Endodermal cell (in vitro differentiated cells): ENCODE measurements around the gene LDLRAD4. TPM values are rescaled to one million over a fixed set of nuclear protein-coding genes. Genes with fewer than 3 reads are reported as not detected.

ENCODE experiments used
- DNase-seq: peaks from one replicate; pipeline ENCODE4 v3.0.0-alpha.2; 2017
- H3K27ac ChIP-seq: 2 replicates; pipeline ENCODE4 v1.5.1; 2013; ENCODE audit warnings: mild to moderate bottlenecking, low read depth, low read length, moderate library complexity
- H3K27me3 ChIP-seq: 2 replicates; pipeline ENCODE4 v1.6.1; 2013; ENCODE audit warnings: mild to moderate bottlenecking, low read length, moderate library complexity; ENCODE audit not compliant: insufficient read depth, control insufficient read depth, poor library complexity, severe bottlenecking
- H3K36me3 ChIP-seq: 2 replicates; pipeline ENCODE4 v1.7.0; 2013; ENCODE audit warnings: mild to moderate bottlenecking, low read length, moderate library complexity; ENCODE audit not compliant: control insufficient read depth, insufficient read depth
- H3K4me1 ChIP-seq: one replicate; pipeline ENCODE4 v1.7.0; 2013; ENCODE audit warnings: low read length; ENCODE audit not compliant: control insufficient read depth, insufficient read depth
- H3K4me3 ChIP-seq: 2 replicates; pipeline ENCODE4 v1.5.1; 2013; ENCODE audit warnings: mild to moderate bottlenecking, low read length, moderate library complexity
- H3K9ac ChIP-seq: 2 replicates; pipeline ENCODE4 v1.6.1; 2013; ENCODE audit warnings: mild to moderate bottlenecking, low read length, moderate library complexity; ENCODE audit not compliant: poor library complexity, severe bottlenecking; ENCODE audit errors: extremely low read depth
- H3K9me3 ChIP-seq: 2 replicates; pipeline ENCODE4 v1.6.1; 2013; ENCODE audit warnings: mild to moderate bottlenecking, low read length, moderate library complexity; ENCODE audit not compliant: control insufficient read depth
- H3K27ac Mint-ChIP-seq: 2 replicates; pipeline ENCODE4 v1.8.0; 2020; ENCODE audit warnings: mixed read lengths
- H3K27me3 Mint-ChIP-seq: 2 replicates; pipeline ENCODE4 v1.8.0; 2021; ENCODE audit warnings: mild to moderate bottlenecking, mixed read lengths; ENCODE audit not compliant: insufficient read depth
- H3K36me3 Mint-ChIP-seq: 2 replicates; pipeline ENCODE4 v1.8.0; 2020; ENCODE audit warnings: low read depth, mixed read lengths
- H3K4me1 Mint-ChIP-seq: 2 replicates; pipeline ENCODE4 v1.8.0; 2020; ENCODE audit warnings: mixed read lengths
- H3K4me3 Mint-ChIP-seq: 2 replicates; pipeline ENCODE4 v1.8.0; 2020; ENCODE audit warnings: mild to moderate bottlenecking, moderate library complexity, mixed read lengths
- H3K9me3 Mint-ChIP-seq: 2 replicates; pipeline ENCODE4 v1.8.0; 2020; ENCODE audit warnings: mild to moderate bottlenecking, mixed read lengths
- WGBS, 2 experiments: methylation state at CpG; one replicate each; pipeline versions ENCODE4 v1.1.5 to v1.1.7; 2013; ENCODE audit warnings: missing lambda C conversion rate in 2 of 2, mixed read lengths in 1 of 2; ENCODE audit not compliant: insufficient coverage in 1 of 2, insufficient read length in 1 of 2; 5-methylcytosine and 5-hydroxymethylcytosine counted together
- total RNA-seq, 2 donors: library from RNA; stranded (reverse); fragmentation: NEBNext Ultra II Directional in 1 of 2; extraction: Animal tissue kit (Norgen Biotek cat#: 25700) in 1 of 2; gene quantifications; 2 replicates in 1 of 2; 3 replicates in 1 of 2; pipeline ENCODE4 v1.2.1, GENCODE V29; 2021
- TF ChIP-seq, protein P1 (sequence below): fragments of 200-600 bp; sonication (generic); conservative IDR thresholded peaks from 2 replicates; pipeline ENCODE4 v1.5.0; 2021; ENCODE audit warnings: antibody characterized with exemption, mild to moderate bottlenecking

LDLRAD4 gene
- total RNA-seq, 2 donors from 2014 or later: 14.9 to 15.1 TPM

GRCh38 chr18:13264091-13265007 lies 45.8 kb downstream of the LDLRAD4 start:
- TF ChIP-seq, protein P1, sequence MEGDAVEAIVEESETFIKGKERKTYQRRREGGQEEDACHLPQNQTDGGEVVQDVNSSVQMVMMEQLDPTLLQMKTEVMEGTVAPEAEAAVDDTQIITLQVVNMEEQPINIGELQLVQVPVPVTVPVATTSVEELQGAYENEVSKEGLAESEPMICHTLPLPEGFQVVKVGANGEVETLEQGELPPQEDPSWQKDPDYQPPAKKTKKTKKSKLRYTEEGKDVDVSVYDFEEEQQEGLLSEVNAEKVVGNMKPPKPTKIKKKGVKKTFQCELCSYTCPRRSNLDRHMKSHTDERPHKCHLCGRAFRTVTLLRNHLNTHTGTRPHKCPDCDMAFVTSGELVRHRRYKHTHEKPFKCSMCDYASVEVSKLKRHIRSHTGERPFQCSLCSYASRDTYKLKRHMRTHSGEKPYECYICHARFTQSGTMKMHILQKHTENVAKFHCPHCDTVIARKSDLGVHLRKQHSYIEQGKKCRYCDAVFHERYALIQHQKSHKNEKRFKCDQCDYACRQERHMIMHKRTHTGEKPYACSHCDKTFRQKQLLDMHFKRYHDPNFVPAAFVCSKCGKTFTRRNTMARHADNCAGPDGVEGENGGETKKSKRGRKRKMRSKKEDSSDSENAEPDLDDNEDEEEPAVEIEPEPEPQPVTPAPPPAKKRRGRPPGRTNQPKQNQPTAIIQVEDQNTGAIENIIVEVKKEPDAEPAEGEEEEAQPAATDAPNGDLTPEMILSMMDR: no peak
- Histone ChIP-seq H3K9ac (no peak overlapping the region), H3K9me3 (no peaks in the 10 kb centered on the region), H3K27me3 (no peaks in the 10 kb centered on the region), H3K36me3 (no peaks in the 10 kb centered on the region), H3K4me3 (no peak overlapping the region), H3K4me1 (no peaks in the 10 kb centered on the region), H3K27ac (no peak overlapping the region)
- H3K4me3 Mint-ChIP-seq: no peak overlapping the region
- H3K27ac Mint-ChIP-seq: no peak overlapping the region
- 94 to 95% methylated on average over 12 to 19 of the region's 19 CpGs for WGBS, 2 experiments
- peaks cover 21% of the 10 kb centered on the region for H3K4me1 Mint-ChIP-seq
- H3K27me3 Mint-ChIP-seq: no peaks in the 10 kb centered on the region
- no peak for DNase-seq
- no peaks in the 10 kb centered on the region for H3K9me3 Mint-ChIP-seq
- H3K36me3 Mint-ChIP-seq: no peaks in the 10 kb centered on the region

- no peak overlapping the region for H3K9ac ChIP-seq
- H3K27ac Mint-ChIP-seq: no peak overlapping the region
- no peaks in the 10 kb centered on the region for H3K36me3 Mint-ChIP-seq
- no peak overlapping the region for H3K27ac ChIP-seq
- H3K36me3 ChIP-seq: no peaks in the 10 kb centered on the region
- H3K9me3 Mint-ChIP-seq: no peaks in the 10 kb centered on the region
- DNase-seq: no peak
- no peaks in the 10 kb centered on the region for H3K9me3 ChIP-seq
- H3K27me3 ChIP-seq: no peaks in the 10 kb centered on the region
- 87 to 96% methylated on average over 15 to 17 of the region's 17 CpGs for WGBS, 2 experiments
- H3K4me3 ChIP-seq: no peak overlapping the region
- TF ChIP-seq, protein P1: no peak
- no peaks in the 10 kb centered on the region for H3K4me1 ChIP-seq
- H3K4me1 Mint-ChIP-seq: peaks cover 21% of the 10 kb centered on the region
- no peak overlapping the region for H3K4me3 Mint-ChIP-seq
- no peaks in the 10 kb centered on the region for H3K27me3 Mint-ChIP-seq
Observed at GRCh38 chr18:13265008-13265910, 46.7 kb downstream of the LDLRAD4 start.

DNA sequence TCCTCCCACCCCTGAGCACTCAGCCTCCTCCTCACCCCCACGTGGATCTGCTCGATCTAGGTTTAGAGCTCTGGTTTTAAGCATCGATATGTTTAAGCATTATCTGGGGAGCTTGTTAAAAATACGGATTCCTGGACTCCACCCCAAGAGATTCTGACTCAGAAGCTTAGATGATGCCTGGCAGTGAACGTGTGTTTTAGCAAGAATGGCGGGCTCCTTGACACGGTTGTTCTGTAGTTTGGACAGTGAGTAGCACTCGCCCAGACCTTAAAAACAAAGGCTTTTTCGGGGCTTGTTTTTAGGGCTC lies 47.3 kb downstream of the LDLRAD4 start:
- Mint-ChIP-seq H3K4me3 (no peak overlapping the region), H3K9me3 (no peaks in the 10 kb centered on the region), H3K27me3 (no peaks in the 10 kb centered on the region), H3K4me1 (peaks cover 21% of the 10 kb centered on the region), H3K27ac (no peak overlapping the region), H3K36me3 (no peaks in the 10 kb centered on the region)
- Histone ChIP-seq H3K36me3 (no peaks in the 10 kb centered on the region), H3K4me3 (no peak overlapping the region), H3K4me1 (no peaks in the 10 kb centered on the region), H3K27ac (no peak overlapping the region), H3K27me3 (no peaks in the 10 kb centered on the region), H3K9me3 (no peaks in the 10 kb centered on the region), H3K9ac (no peak overlapping the region)
- 90 to 92% methylated on average over 7 to 9 of the region's 9 CpGs for WGBS, 2 experiments
- DNase-seq: no peak
- TF ChIP-seq, protein P1: no peak
